Measurements from ENCODE around the gene SLC8A2.

DNA sequence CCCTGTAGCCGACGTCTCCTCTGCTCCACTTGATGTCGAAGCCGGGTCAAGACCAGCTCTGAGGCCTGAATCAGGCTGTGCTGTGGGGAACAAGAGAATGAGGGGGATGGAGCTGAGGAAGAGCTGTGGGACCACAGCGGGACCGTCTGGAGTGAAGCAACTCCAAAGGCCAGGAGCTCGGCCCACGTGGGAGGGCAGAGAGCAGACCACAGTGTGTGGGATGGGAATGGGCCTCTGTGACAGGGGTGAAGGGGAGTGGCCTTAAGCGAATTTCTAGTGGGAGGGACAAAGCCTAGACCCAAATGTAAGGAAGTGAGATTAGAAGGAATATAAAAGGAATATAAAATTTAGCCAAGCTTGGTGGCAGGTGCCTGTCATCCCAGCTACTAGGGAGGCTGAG, 3.8 kb upstream of the SLC8A2 start:
- no peak for TF ChIP-seq CTCF (IDR thresholded peaks at IDR 0.05)
- TF ChIP-seq POLR2AphosphoS5 (IDR thresholded peaks at IDR 0.05): no peak
- no peak for TF ChIP-seq POLR2A (IDR thresholded peaks at IDR 0.05)

Data from transverse colon (tissue), 4 donors.